GM19099 (cell line): ENCODE data around the gene ITGA4.

Experiments
- POLR2A ChIP-seq: IDR thresholded peaks from 3 replicates; pipeline ENCODE4 v1.6.1; 2011; ENCODE audit warnings: low read depth; ENCODE audit not compliant: insufficient read length; ENCODE audit errors: extremely low read depth

Gene ITGA4

DNA sequence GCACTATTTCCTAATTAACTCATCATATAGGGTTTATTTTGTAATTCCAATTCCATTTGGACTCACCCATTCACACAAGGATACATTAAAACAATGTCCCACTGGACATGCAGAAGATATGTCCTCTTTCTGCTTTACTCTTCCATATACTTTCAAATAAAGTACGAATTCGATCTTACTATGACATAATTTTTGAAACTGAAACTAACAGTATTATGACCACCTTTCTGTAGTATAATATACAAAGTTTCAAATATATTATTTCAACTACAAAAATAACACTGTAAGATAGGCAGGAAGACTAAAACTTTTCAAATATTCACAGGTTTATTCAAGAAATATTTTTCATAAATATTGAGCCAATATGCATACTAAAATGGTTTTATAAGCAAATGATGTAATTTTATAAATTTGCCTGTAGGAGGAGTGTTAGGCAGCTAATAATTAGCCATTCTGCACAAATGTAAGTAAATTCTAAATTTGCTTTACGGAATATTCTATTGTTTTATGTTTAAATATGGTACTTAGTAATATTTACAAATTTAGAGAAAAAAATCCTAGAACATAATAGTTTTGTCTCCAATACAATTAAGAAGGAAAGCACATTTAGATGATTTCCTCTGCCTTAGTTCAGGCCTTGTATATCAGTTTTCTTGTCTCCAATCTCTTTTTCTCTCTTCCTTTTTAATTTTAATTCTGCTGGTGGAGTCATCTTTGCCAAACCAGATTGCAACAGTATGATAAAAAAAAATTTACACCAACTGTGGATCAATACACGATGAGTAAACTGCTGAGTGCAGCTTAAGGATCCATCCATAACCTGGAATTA, 113.9 kb downstream of the ITGA4 start:
- TF ChIP-seq POLR2A: no peak

- no peak for TF ChIP-seq POLR2A
These were observed 116.1 kb downstream of the ITGA4 start for GRCh38 chr2:181573140-181573736.

DNA sequence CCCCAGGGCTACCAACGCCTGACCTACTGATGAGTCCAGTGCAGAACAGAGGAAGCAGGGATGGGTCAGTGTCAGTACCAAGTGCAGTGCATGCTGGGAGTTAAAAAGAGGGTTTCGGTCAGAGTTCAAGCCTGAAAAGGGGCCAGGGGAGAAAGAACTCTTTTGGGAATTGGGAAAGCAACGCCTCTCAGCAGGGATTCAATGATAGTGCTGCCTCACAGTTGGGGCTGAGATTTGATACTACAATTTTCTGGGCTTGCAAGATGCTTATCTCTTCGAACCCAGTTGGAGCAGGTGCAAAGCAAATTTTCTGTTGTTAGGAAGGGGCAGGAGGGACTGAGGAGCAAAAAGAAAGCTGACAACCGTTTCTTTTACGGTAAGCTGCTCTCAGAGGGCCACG, 117.1 kb downstream of the ITGA4 start:
- TF ChIP-seq POLR2A: no peak

GRCh38 chr2:181575024-181575649, 118.0 kb downstream of the ITGA4 start:
- no peak for TF ChIP-seq POLR2A

GRCh38 chr2:181575650-181576025, 118.5 kb downstream of the ITGA4 start:
- no peak for TF ChIP-seq POLR2A

- no peak for TF ChIP-seq POLR2A
These were observed 119.2 kb downstream of the ITGA4 start for GRCh38 chr2:181576431-181576830.

- TF ChIP-seq POLR2A: no peak
These were observed 121.6 kb downstream of the ITGA4 start for GRCh38 chr2:181578829-181579228.

DNA sequence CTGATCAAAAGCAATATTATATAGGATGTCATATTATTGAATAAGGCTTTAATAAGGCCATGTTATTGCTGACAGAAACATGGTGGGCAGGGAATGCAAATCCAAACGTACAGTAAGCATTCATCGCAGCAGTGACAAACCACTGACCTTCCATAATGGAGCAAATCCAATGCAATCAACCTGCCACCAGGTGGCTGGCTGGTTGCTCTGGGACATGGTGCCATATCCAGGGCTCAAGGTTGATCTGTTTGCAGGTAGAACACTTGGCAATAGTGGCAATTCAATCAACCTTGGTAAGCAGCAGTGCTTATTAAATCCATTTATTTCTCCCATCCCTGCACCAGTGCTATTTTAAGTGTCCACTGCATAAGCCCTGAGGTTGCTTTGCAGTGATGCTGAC, 124.3 kb downstream of the ITGA4 start:
- TF ChIP-seq POLR2A: no peak

- no peak for TF ChIP-seq POLR2A
These were observed 128.5 kb downstream of the ITGA4 start for GRCh38 chr2:181585732-181586131.
